Stimulated activated CD8-positive, alpha-beta memory T cell treated with anti-CD3 and anti-CD28 coated beads, Interleukin-12 subunit alpha, Interleukin-12 subunit beta, amount 100 ng/mL, for 24 hours (primary cell): ENCODE data around the gene TRPT1.

Source experiments
- DNase-seq: peaks from one replicate; pipeline ENCODE4 v3.0.0-alpha.2; 2020; ENCODE audit errors: extremely low read depth

The TRPT1 gene

GRCh38 chr11:64208796-64209562, 17.0 kb downstream of the TRPT1 start:
- DNase-seq, result no peak

GRCh38 chr11:64208086-64208795, 17.7 kb downstream of the TRPT1 start:
- DNase-seq, result no peak

GRCh38 chr11:64207256-64208085, 18.5 kb downstream of the TRPT1 start:
- DNase-seq, result peak; percentile 67

- DNase-seq, result peak; percentile 58
Measured at GRCh38 chr11:64206457-64207255, 19.3 kb downstream of the TRPT1 start, which contains the start of gene FERMT3. Gene FERMT3, plus strand, starts transcription at chr11:64206721. Its CDS starts 644 bp downstream, at chr11:64207365.

GRCh38 chr11:64204464-64204989, 21.5 kb downstream of the TRPT1 start:
- DNase-seq, result no peak

- no peak for DNase-seq
Measured at GRCh38 chr11:64204080-64204440, 21.9 kb downstream of the TRPT1 start.

- DNase-seq, result no peak
Measured at GRCh38 chr11:64203421-64204079, 22.4 kb downstream of the TRPT1 start.

GRCh38 chr11:64202992-64203391, 23.0 kb downstream of the TRPT1 start:
- no peak for DNase-seq

GRCh38 chr11:64201543-64201942, 24.4 kb downstream of the TRPT1 start:
- no peak for DNase-seq

GRCh38 chr11:64198511-64198910, 27.5 kb downstream of the TRPT1 start:
- no peak for DNase-seq

GRCh38 chr11:64196626-64197025, 29.4 kb downstream of the TRPT1 start:
- DNase-seq, result no peak

GRCh38 chr11:64192434-64192833, 33.6 kb downstream of the TRPT1 start:
- DNase-seq, result no peak

- DNase-seq, result no peak
Measured at GRCh38 chr11:64186492-64187165, 39.4 kb downstream of the TRPT1 start.

GRCh38 chr11:64185693-64186491, 40.1 kb downstream of the TRPT1 start, which contains the start of gene STIP1:
Gene STIP1, plus strand, starts transcription at chr11:64186171. Its CDS starts 91 bp downstream, at chr11:64186262.
- DNase-seq, result peak; percentile 93

GRCh38 chr11:64185175-64185692, 40.8 kb downstream of the TRPT1 start:
- no peak for DNase-seq

GRCh38 chr11:64183890-64184289, 42.1 kb downstream of the TRPT1 start:
- no peak for DNase-seq

- no peak for DNase-seq
Measured at GRCh38 chr11:64181506-64182411, 44.2 kb downstream of the TRPT1 start.

- no peak for DNase-seq
Measured at GRCh38 chr11:64180891-64181290, 45.1 kb downstream of the TRPT1 start.
